ENCODE measurements around the gene PAK1IP1. TPM values are rescaled to one million over a fixed set of nuclear protein-coding genes. Genes with fewer than 3 reads are reported as not detected.
"Not testable (repeated sequence)": the region's sequence is repeated elsewhere in the genome, so short reads cannot be mapped to it uniquely, and the experiment has no call there.

Gene PAK1IP1
- total RNA-seq, 1 donor from 2014 or later: 30.8 TPM

GRCh38 chr6:10713962-10714361, 19.2 kb downstream of the PAK1IP1 start:
- H3K27me3 ChIP-seq (ENCODE audit: control insufficient read depth, insufficient read depth, low read length): no peaks in the 10 kb centered on the region
- no peak for DNase-seq (ENCODE audit: low read depth)
- TF ChIP-seq CTCF (IDR thresholded peaks at IDR 0.05; ENCODE audit: insufficient read depth, low read length, poor library complexity, severe bottlenecking): no peak
- H3K4me3 ChIP-seq (ENCODE audit: low read depth, low read length): no peak overlapping the region
- H3K36me3 ChIP-seq (ENCODE audit: control insufficient read depth, insufficient read depth, low read length): no peaks in the 10 kb centered on the region

- peak overlapping the region; percentile 50 for H3K4me3 ChIP-seq (ENCODE audit: low read depth, low read length)
- no peak for TF ChIP-seq CTCF (IDR thresholded peaks at IDR 0.05; ENCODE audit: insufficient read depth, low read length, poor library complexity, severe bottlenecking)
- H3K27me3 ChIP-seq (ENCODE audit: control insufficient read depth, insufficient read depth, low read length): no peaks in the 10 kb centered on the region
- no peaks in the 10 kb centered on the region for H3K36me3 ChIP-seq (ENCODE audit: control insufficient read depth, insufficient read depth, low read length)
- no peak for DNase-seq (ENCODE audit: low read depth)
Measured at GRCh38 chr6:10719296-10719963, 24.7 kb downstream of the PAK1IP1 start.

GRCh38 chr6:10719964-10720264, 25.1 kb downstream of the PAK1IP1 start:
- H3K4me3 ChIP-seq (ENCODE audit: low read depth, low read length): peak overlapping the region; percentile 50

GRCh38 chr6:10720265-10720959, 25.6 kb downstream of the PAK1IP1 start:
- no peak for TF ChIP-seq CTCF (IDR thresholded peaks at IDR 0.05; ENCODE audit: insufficient read depth, low read length, poor library complexity, severe bottlenecking)
- no peak for DNase-seq (ENCODE audit: low read depth)
- H3K36me3 ChIP-seq (ENCODE audit: control insufficient read depth, insufficient read depth, low read length): peaks cover 1% of the 10 kb centered on the region
- H3K27me3 ChIP-seq (ENCODE audit: control insufficient read depth, insufficient read depth, low read length): no peaks in the 10 kb centered on the region
- H3K4me3 ChIP-seq (ENCODE audit: low read depth, low read length): peak overlapping the region; percentile 50

More at GRCh38 chr6:10719964-10720264, 25.1 kb downstream of the PAK1IP1 start:
- no peaks in the 10 kb centered on the region for H3K27me3 ChIP-seq (ENCODE audit: control insufficient read depth, insufficient read depth, low read length)
- no peaks in the 10 kb centered on the region for H3K36me3 ChIP-seq (ENCODE audit: control insufficient read depth, insufficient read depth, low read length)
- TF ChIP-seq CTCF (IDR thresholded peaks at IDR 0.05; ENCODE audit: insufficient read depth, low read length, poor library complexity, severe bottlenecking): no peak
- no peak for DNase-seq (ENCODE audit: low read depth)

- DNase-seq (ENCODE audit: low read depth); H3K36me3 ChIP-seq (ENCODE audit: control insufficient read depth, insufficient read depth, low read length); H3K27me3 ChIP-seq (ENCODE audit: control insufficient read depth, insufficient read depth, low read length): not testable (repeated sequence)
- H3K4me3 ChIP-seq (ENCODE audit: low read depth, low read length): peak overlapping the region; percentile 50
Measured at GRCh38 chr6:10720960-10721849, 26.4 kb downstream of the PAK1IP1 start.

Data from kidney epithelial cell (primary cell).